GM19023 (cell line): Measurements from ENCODE around the gene SUDS3.
"Not testable (repeated sequence)": the region's sequence is repeated elsewhere in the genome, so short reads cannot be mapped to it uniquely, and the experiment has no call there.

ENCODE experiments used
- ATAC-seq: cut with Tn5 transposase; IDR thresholded peaks from one replicate; pipeline ENCODE4 v1.9.1; 2021; ENCODE audit warnings: mild to moderate bottlenecking, moderate library complexity; ENCODE audit not compliant: unreplicated experiment

SUDS3 gene, protein sequence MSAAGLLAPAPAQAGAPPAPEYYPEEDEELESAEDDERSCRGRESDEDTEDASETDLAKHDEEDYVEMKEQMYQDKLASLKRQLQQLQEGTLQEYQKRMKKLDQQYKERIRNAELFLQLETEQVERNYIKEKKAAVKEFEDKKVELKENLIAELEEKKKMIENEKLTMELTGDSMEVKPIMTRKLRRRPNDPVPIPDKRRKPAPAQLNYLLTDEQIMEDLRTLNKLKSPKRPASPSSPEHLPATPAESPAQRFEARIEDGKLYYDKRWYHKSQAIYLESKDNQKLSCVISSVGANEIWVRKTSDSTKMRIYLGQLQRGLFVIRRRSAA

DNA sequence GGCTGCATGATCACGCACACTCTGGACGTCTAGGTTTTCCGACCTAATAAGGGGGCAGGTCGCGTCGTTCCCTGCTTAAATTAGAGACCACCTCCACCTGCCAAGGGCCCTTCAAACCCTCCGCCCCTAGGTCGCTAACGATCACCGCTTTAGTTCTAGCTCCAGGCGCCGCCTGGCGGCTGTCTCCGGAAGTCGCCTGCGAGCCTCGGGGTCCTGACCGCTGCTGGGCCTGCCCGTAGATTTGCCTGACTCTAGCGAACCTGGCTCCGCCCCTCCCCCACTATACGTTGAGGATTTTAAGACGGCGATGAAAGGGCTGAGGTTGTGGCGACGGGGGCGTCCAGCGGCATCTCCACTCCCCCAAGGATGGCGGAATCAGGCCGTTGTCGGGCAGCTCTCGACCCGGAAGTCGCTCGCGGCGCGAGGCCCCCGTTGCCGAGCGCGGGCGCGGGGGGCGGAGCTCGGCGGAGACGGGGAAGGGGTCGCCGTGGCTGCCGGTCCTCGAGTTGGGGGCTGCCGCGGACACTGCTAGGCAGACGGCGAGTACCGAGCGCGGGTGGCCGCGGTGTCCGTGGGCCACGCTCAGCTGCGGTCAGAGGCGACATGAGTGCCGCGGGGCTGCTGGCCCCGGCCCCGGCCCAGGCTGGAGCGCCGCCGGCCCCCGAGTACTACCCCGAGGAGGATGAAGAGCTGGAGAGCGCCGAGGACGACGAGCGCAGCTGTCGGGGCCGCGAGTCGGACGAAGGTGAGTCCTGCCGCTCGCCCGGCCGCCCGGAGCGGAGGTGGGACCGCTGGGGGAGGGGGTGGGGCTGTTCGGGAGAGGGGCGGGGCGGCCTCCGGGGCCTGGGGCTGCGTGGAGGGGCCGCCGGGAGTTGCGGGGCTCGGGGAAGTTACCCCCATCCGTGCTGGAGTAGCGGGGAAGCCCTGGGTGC, at the start of gene SUDS3:
Gene SUDS3, plus strand, starts transcription at position 467 of the 932 bp plus-strand sequence. Its CDS starts 137 bp downstream, at position 604.
- ATAC-seq = no peak

DNA sequence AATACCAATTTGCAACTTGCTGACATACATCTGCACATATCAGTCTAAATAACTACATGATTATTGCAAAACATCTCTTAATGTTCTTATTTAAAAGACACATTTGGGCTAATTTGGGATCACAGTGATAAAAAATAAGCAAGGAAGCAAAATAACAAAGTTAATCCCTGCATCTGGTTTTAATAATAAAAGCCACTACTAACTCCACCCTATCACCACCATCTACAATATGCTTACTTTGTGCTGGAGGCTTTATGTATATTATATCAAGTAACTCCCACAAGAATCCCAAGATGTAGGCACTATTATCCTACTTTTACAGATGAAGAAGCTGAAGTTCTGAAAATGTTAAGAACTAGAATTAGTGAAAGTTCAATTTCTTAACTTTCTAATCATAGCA, 49.4 kb upstream of the SUDS3 start:
- no peak for ATAC-seq

DNA sequence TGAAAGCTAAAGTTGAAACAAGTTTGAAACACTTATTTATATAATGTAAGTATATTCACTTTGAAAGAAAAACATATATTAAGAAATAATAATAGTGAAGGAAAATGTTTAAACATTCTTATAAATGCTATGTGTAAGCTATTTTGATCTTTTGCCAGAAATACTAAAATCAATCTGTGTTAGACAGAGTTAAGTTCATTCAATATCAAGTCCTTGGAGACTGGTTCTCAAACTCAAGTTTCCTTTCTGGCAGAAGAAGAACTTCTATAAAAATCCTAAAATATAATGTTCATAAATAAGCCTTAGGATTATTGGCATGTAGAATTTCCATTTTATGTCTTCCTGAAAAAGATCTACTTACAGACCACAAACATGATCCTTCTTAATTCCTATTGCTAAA, 49.0 kb upstream of the SUDS3 start:
- no peak for ATAC-seq

DNA sequence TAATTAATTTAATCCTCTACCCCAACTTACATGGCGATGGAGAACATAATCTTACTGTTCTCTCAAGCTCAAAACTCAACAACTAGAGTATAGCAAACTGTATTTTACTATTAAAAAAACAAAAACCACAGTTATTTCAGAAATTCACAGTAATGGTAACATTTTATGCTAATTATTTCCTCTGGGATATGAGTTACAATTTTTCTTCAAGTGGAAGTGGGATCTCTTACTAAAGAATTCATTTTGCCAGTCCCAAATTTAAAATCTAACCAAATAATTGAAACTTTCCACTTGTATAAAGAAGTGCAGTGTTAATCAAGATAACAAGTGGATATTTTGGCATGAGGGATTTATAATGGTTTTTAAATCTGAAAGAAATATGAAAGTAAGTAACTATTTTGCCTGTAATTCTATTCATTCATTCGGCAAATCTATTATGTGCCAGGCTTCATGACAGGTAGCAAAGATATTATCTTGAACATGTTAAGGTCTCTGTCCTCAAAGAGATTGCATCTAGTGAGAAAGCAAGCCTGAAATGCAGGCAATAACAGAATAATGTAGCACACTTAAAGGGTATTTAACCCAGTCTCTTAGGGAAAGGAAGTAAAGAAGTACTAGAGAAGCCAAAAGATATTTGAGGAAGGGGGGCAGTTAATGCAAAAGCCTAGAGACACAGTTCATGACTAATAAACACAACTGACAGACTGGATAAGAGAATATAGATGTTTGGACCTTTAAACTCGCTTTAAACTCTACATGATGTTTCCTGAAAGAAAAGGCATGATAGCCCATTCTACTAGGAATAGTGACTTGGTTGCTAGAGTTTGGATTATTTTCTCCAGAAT, 47.6 kb upstream of the SUDS3 start:
- ATAC-seq = no peak

DNA sequence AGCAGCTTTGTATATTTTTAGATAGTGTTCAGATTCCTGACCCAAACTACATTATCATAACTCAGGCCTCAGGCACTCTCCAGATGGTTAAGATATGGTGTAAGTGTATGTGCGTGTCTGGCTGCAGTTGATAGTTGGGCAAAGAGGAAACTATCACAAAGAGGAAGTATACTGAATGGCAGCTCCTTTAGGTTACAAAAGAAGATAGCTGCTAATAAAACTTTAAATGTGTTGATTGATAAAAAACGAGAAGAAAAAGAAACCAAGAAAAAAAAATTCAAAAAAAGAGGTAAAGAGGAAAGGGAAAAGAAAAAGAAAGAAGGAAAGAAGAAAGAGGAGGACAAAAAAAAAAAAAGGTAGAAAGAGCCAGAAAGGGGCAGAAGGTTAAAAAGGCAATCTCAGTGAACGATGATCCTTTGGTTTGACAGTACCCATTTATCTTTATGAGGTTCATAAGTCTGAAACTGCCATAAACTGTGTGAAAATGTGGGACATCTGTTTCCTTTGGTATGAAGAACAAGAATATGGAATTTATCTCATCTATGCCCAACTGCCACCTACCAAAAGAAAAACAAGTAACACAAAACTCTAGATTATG, 45.8 kb upstream of the SUDS3 start:
- no peak for ATAC-seq

DNA sequence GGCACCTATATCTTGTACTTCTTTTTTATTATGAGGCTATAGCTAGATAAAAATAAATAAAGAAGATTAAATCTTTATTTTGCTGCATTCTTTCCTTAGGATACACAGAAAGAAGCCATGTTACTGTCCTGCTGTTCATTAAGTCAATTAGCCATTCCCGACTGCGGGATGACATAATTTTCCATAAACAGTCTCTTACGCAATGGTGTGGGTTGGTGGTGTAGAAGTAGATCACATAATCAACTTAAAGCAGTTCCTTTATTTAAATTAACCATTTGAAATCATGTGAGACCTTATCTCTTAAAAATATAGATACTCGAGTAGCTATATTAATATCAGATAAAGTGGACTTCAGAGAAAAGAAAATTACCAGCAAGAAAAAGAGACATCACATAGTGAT, 43.8 kb upstream of the SUDS3 start:
- no peak for ATAC-seq

DNA sequence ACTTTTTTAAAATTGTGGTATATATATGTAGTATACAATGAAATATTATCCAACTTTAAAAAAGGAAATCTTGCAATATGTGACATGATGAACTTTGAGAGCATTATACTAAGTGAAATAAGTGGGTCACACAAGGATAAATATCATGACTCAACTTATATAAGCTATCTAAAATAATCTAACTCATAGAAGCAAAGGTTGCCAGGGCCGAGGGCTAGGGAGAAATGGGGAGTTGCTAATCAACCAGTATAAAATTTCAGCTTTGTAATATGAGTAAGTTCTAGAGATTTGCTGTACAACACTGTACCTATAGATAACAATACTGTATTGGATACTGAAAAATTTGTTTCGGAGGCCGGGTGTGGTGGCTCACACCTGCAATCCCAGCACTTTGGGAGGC, 42.1 kb upstream of the SUDS3 start:
- ATAC-seq = no peak

DNA sequence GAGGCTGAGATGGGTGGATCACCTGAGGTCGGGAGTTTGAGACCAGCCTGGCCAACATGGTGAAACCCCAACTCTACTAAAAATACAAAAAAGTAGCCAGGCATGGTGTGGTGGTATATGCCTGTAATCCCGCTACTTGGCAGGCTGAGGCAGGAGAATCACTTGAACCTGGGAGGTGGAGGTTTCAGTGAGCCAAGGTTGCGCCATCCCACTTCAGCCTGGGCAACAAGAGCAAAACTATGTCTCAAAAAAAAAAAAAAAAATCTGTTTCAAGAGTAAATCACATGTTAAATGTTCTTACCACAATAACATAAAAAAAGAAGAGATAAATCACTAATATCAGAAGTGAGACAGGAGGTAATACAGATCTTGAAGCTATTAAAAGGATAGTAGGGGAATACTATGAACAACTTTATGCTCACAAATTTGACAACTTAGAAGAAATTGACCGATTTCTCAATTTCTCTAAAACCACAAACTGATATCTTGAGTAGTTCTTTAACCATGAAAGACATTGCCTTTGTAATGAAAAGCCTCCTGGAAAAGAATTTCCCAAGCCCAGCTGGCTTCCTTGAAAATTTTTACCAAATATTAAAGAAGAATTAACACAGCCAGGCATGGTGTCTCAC, 41.3 kb upstream of the SUDS3 start:
- no peak for ATAC-seq

DNA sequence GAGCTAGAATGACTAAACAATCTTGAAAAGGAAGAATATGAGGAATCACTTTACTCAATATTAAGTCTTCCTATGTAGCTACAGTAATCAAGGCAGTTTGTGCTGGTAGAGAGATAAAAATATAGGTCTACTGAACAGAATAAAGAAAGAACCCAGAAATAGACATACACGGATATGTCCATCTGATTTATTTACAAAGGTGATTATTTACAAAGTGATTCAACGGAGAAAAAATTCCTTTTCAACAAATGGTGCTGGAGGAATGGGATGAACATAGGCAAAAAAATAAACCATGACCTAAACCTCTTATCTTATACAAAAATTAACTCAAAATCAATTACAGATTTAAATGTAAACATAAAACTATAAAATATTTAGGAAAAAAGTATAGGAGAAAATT, 40.2 kb upstream of the SUDS3 start:
- no peak for ATAC-seq

DNA sequence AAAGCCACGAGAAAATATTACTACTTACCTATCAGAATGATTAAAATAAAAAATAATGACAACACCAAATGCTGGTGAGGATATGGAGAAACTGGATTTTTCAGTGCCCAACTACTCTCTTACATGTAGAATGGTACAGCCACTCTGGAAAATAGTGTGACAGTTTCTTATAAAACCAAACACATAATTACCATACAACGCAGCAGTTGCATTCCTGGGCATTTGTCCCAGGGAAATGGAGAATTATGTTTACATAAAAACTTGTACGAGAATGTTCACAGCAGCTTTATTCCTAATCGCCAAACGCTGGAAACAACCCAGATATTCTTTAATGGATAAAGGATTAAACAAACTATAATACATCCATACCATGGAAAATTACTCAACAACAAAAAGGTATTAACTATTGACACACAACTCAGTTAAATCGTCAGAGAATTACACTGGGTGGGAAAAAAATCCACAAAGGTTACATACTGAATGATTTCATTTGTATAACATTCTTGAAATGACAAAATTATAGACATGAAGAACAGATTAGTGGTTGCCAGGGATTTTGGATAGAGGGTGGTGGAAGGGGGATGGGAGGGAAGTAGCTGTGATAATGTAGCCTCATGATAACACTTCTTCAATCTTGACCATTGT, 39.0 kb upstream of the SUDS3 start:
- ATAC-seq = no peak

DNA sequence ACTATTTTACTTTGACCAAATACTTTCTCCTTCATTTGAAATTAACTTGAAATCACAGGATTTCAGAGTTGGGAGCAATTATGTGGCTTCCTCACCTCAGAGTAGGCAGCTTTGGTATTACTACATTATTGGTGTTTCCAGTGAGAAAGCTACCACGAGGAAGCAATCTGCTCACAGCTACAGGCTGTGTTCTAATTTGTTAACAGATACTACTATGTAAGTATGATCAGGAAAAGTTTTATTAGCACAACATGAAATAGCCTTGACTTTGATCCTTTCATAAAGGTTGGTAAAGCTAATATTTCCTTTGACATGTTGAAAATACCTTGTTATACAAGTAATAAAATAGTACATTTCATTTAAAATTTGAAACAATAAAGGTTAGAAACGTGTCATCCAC, 34.3 kb upstream of the SUDS3 start:
- ATAC-seq = no peak

DNA sequence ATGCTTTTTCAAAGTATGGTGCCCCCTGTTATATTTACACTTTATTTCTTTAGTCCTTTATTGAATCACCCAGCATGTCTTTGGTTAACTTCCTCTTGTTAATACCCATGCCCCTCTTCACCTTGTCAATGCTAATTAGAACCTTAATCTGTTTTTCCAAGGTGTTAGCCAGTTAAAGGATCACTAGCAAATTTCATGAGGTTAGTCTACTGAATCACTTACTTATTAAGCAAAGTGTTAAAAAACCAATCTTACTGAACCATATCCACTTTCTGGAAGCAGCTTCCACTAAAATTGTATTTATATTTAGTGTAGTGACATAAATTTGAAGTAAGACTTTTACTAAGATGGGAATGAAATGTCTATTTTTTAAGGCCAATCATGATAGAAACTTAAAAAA, 31.5 kb upstream of the SUDS3 start:
- ATAC-seq = no peak

DNA sequence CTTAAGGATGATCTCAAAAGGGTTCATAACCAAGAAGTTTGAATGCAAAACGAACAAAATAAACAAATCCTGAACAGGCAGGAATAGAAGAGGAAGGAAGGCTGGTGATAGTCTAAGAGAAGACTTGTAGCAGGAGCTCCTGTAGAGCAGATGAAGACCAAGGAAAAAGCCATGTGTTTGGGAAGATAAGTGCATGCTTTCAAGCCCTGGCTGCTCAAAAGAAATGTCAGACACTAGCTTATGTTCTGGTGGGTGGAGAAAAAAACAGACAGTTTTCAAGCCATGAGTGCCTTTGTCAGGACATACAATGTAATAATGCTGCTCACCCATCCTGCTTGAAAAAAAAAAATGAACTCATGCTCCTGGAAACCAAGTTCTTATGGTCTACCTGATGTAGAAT, 31.0 kb upstream of the SUDS3 start:
- ATAC-seq = no peak

DNA sequence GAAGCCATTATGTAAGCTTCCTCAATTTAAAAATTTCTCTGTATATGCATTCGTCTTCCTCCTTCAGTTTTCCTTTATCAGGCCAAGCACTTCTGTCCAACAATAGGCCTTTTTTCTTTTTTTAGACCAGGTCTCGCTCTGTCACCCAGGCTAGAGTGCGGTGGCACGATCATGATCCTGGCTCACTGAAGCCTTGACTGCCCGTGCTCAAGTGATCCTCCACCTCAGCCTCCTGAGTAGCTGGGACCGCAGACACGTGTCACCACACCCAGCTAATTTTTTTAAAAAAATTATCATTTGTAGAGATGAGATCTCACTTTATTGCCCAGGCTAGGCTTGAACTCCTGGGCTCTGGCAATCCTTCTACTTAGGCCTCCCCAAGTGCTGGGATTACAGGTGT, 29.5 kb upstream of the SUDS3 start:
- no peak for ATAC-seq

DNA sequence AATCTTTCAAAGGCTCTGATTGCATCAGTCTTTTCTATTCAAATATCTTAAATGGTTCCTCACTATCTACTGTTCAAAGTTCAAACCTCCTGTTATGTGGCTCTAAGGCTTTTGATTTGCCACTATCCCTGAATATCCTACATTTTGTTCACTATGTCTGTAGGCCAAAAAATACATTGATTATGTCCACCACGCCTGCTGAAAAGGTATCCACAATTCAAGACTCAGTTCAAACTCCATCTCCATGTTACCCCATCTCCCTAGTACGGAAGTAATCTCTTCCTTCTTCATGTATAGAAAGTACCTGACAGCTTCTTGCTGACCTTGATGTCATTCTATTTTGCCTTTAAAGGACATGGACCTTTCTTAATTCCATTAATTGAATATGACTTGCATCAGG, 28.4 kb upstream of the SUDS3 start:
- ATAC-seq = no peak

DNA sequence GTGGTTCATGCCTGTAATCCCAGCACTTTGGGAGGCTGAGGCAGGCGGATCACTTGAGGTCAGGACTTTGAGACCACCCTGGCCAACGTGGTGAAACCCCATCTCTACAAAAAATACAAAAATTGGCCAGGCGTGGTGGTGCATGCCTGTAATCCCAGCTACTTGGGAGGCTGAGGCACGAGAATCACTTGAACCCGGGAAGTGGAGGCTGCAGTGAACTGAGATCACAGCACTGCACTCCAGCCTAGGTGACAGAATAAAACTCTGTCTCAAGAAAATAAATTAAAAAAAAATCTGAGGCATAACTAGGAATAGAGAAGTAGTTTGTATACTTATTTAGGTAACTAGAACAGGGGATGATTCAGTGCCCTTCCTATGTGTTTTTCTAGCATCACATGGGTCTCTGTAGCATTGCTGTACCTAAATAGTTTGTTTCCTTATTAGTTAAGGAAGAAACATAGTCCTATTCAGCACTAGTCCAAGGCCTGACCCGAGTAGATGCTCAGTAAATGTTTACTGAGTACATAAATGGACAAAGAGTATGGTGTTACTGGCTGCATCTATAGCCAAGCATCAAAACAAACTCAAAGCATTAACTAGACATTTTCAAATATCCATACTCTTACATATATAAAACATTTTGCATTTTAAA, 25.3 kb upstream of the SUDS3 start:
- ATAC-seq = no peak

DNA sequence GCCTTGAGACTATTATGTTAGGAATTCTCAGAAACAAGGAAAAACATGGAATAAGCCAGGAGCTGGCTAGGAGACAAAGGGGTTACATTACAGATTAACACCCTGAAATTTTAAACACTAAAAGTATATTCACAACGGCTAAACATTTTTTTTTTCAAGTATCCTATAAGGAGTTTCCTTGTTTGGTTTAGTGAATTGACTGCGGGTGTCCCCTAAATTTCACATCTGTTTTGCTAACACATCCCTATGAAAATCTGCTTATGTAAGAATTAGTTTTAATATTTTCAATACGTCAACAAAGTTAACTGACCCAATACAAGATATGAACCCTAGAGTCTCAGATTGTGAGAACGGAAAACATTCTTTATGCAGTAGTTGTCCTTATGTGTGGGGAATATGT, 22.6 kb upstream of the SUDS3 start:
- no peak for ATAC-seq

DNA sequence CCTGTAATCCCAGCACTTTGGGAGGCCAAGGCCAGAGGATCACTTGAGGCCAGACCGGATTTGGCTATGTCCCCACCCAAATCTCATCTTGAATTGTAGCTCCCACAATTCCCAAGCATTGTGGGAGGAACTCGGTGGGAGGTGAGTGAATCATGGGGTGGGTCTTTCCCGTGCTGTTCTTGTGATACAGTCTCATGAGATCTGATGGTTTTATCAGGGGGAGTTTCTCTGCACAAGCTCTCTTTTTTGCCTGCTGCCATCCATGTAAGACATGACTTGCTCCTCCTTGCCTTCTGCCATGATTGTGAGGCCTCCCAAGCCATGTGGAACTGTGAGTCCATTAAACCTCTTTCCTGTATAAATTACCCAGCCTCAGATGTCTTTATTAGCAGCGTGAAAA, 21.9 kb upstream of the SUDS3 start:
- ATAC-seq = not testable (repeated sequence)

DNA sequence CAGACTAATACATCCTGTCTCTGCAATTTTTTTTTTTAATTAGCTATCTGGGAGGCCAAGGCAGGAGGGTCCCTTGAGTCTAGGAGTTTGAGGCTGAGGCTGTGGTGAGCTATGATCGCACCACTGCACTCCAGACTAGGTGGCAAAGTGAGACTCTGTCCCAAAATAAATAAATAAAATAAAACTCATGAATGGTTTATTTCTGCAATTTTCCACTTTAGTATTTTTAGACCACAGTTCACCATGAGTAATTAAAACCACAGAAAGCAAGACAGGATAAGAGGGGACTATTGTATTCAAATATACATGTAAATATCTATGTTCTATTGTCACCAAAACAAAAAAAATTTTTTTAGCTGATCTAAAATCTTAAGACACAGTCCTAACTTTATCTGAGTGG, 21.5 kb upstream of the SUDS3 start:
- no peak for ATAC-seq
